Endothelial cell of umbilical vein (primary cell): ENCODE results near the gene EPAS1. TPM values are rescaled to one million over a fixed set of nuclear protein-coding genes. Genes with fewer than 3 reads are reported as not detected.

Source experiments
- BruUV-seq: library from RNA; stranded (reverse); fragments of 400-500 nt; replicated peaks from 2 replicates; lab custom pipeline; 2021; lab: Mats Ljungman, UMichigan
- CTCF ChIA-PET: fragments of 300-600, 350-600 bp; sonication (Branson Sonifier 250); formaldehyde crosslinking; loops from one replicate; lab custom pipeline; 2021; ENCODE audit warnings: antibody characterized with exemption, inconsistent platforms; lab: Charles Lee
- POLR2A ChIA-PET: fragments of 300-600, 350-600 bp; sonication (Branson Sonifier 250); formaldehyde crosslinking; loops from one replicate; lab custom pipeline; 2021; ENCODE audit warnings: antibody characterized with exemption, inconsistent platforms; lab: Charles Lee
- DNase-seq: peaks from one replicate; pipeline ENCODE4 v3.0.0-alpha.2; 2011; ENCODE audit warnings: low read depth, low spot score
- FAIRE-seq: peaks from 2 replicates; lab custom pipeline; 2011; peaks lifted over from hg19 to GRCh38; lab: Jason Lieb, UNC
- H2AFZ ChIP-seq: 2 replicates; pipeline ENCODE4 v1.6.0; 2012; ENCODE audit warnings: low read depth, low read length, control low read depth, inconsistent platforms
- H3K27ac ChIP-seq: 2 replicates; pipeline ENCODE4 v1.5.1; 2011; ENCODE audit warnings: low read depth, mild to moderate bottlenecking, control low read depth, low read length, moderate library complexity; ENCODE audit not compliant: insufficient read depth
- H3K27me3 ChIP-seq, 2 experiments: 2 replicates each; pipeline versions ENCODE4 v1.6.0 to v1.6.1; 2011; ENCODE audit warnings: low read length in 2 of 2, mixed read lengths in 1 of 2; ENCODE audit not compliant: control insufficient read depth in 2 of 2, insufficient read depth in 2 of 2
- H3K36me3 ChIP-seq, 2 experiments: 2 replicates in 1 of 2; 3 replicates in 1 of 2; pipeline ENCODE4 v1.5.1; 2011; ENCODE audit warnings: low read length in 2 of 2, mild to moderate bottlenecking in 1 of 2, moderate library complexity in 1 of 2; ENCODE audit not compliant: control insufficient read depth in 2 of 2, insufficient read depth in 2 of 2; ENCODE audit errors: extremely low read depth in 1 of 2
- H3K4me1 ChIP-seq: 3 replicates; pipeline ENCODE4 v1.5.1; 2011; ENCODE audit warnings: mild to moderate bottlenecking, low read length; ENCODE audit not compliant: control insufficient read depth, insufficient read depth; ENCODE audit errors: extremely low read depth
- H3K4me2 ChIP-seq: 2 replicates; pipeline ENCODE4 v1.6.1; 2011; ENCODE audit warnings: low read length, control low read depth, mixed read lengths; ENCODE audit not compliant: insufficient read depth
- H3K4me3 ChIP-seq, 3 experiments: fragments of 200-600 bp in 1 of 3; sonication (generic), shearing (Covaris generic) in 1 of 3; replicated peaks in 1 of 3; 2 replicates each; pipeline ENCODE4 v1.5.1; 2011 to 2016; ENCODE audit warnings: control low read depth in 3 of 3, low read length in 3 of 3, mild to moderate bottlenecking in 2 of 3, inconsistent platforms in 1 of 3, low read depth in 1 of 3, moderate library complexity in 1 of 3; ENCODE audit not compliant: insufficient read depth in 1 of 3
- H3K79me2 ChIP-seq: 2 replicates; pipeline ENCODE4 v1.6.0; 2012; ENCODE audit warnings: low read length, inconsistent platforms; ENCODE audit not compliant: control insufficient read depth, insufficient read depth
- H3K9ac ChIP-seq: replicated peaks from 2 replicates; pipeline ENCODE3; 2011; ENCODE audit warnings: low read length, control low read depth; ENCODE audit not compliant: insufficient read depth; ENCODE audit errors: extremely low read depth
- H3K9me1 ChIP-seq: replicated peaks from 3 replicates; pipeline ENCODE4 v1.6.0; 2011; ENCODE audit warnings: mild to moderate bottlenecking, low read length; ENCODE audit not compliant: control insufficient read depth, insufficient read depth; ENCODE audit errors: extremely low read depth
- H3K9me3 ChIP-seq: replicated peaks from 2 replicates; pipeline ENCODE4 v1.5.1; 2012; ENCODE audit warnings: low read length, inconsistent platforms; ENCODE audit not compliant: control insufficient read depth, insufficient read depth
- H4K20me1 ChIP-seq: replicated peaks from 2 replicates; pipeline ENCODE3; 2011; ENCODE audit warnings: mild to moderate bottlenecking, low read length; ENCODE audit not compliant: control insufficient read depth, insufficient read depth; ENCODE audit errors: extremely low read depth
- EZH2 ChIP-seq: IDR thresholded peaks from 2 replicates; pipeline ENCODE4 v1.6.1; 2012; ENCODE audit warnings: borderline replicate concordance, low read depth, mild to moderate bottlenecking, moderate library complexity, low read length, inconsistent platforms; ENCODE audit not compliant: severe bottlenecking
- FOS ChIP-seq: IDR thresholded peaks from 2 replicates; pipeline ENCODE4 v1.6.1; 2011; ENCODE audit warnings: mild to moderate bottlenecking, low read length, moderate library complexity, borderline replicate concordance; ENCODE audit not compliant: insufficient read depth
- GATA2 ChIP-seq: IDR thresholded peaks from 2 replicates; pipeline ENCODE4 v1.7.0; 2011; ENCODE audit warnings: low read depth, mild to moderate bottlenecking, moderate library complexity, mixed read lengths, low read length; ENCODE audit not compliant: insufficient read length, insufficient read depth
- JUN ChIP-seq: IDR thresholded peaks from 2 replicates; pipeline ENCODE4 v1.6.1; 2011; ENCODE audit warnings: borderline replicate concordance, low read depth; ENCODE audit not compliant: insufficient read length, insufficient read depth
- MAX ChIP-seq: IDR thresholded peaks from 2 replicates; pipeline ENCODE4 v1.6.1; 2011; ENCODE audit not compliant: insufficient read depth, insufficient read length
- MYC ChIP-seq: IDR thresholded peaks from one replicate; pipeline ENCODE4 v1.6.1; 2011; ENCODE audit warnings: mild to moderate bottlenecking, low read depth, low read length
- POLR2A ChIP-seq: IDR thresholded peaks from 2 replicates; pipeline ENCODE4 v1.6.1; 2012; ENCODE audit warnings: low read depth, mild to moderate bottlenecking, control low read depth, low read length
- POLR2AphosphoS5 ChIP-seq: IDR thresholded peaks from 2 replicates; pipeline ENCODE4 v1.6.1; 2012; ENCODE audit warnings: low read depth, mild to moderate bottlenecking, control low read depth, low read length, moderate library complexity; ENCODE audit not compliant: insufficient read depth
- dilution Hi-C: fragments of 300-500 bp; cut with MboI; formaldehyde crosslinking; loops from one replicate; pipeline ENCODE4 v1.15.0; 2019; ENCODE audit warnings: low sequenced_read_pairs; ENCODE audit not compliant: extremely low pct_ligation_motif_present
- intact Hi-C: fragments of 100-400 bp; cut with micrococcal nuclease; formaldehyde crosslinking; loops from one replicate; pipeline ENCODE4 v1.10.0; 2022
- polyA plus RNA-seq, 4 experiments: library from polyadenylated mRNA; depleted of rRNA in 3 of 4; stranded (reverse) in 3 of 4; unstranded in 1 of 4; fragments of >200 nt; gene quantifications; 2 replicates each; pipeline versions ENCODE4 v1.2.1 to v1.2.3, GENCODE V29; 2011 to 2012; ENCODE audit warnings: missing spikeins in 1 of 4
- total RNA-seq: library from RNA; stranded (reverse); gene quantifications from 2 replicates; pipeline ENCODE4 v1.2.3, GENCODE V29; 2021
- TF ChIP-seq, protein P1 (sequence below), 2 donors: IDR thresholded peaks; 1 replicate in 1 of 2; 2 replicates in 1 of 2; pipeline ENCODE4 v1.5.1; 2011; ENCODE audit warnings: low read length in 2 of 2, mild to moderate bottlenecking in 2 of 2, moderate library complexity in 2 of 2, control low read depth in 1 of 2, inconsistent platforms in 1 of 2, low read depth in 1 of 2; ENCODE audit not compliant: insufficient read depth in 1 of 2; ENCODE audit errors: extremely low read depth in 1 of 2

The EPAS1 gene
- total and polyA plus RNA-seq, 2 donors (not counting 3 experiments of a cell fraction or from before 2014, with no cell fraction given), result 229 to 374 TPM

- no peak overlapping the region for H3K9ac ChIP-seq
- peaks cover 10% of the 10 kb centered on the region for H3K4me1 ChIP-seq
- peaks cover 61% of the 10 kb centered on the region for H3K79me2 ChIP-seq
- H3K9me1 ChIP-seq, result no peaks in the 10 kb centered on the region
- H3K4me2 ChIP-seq, result no peak overlapping the region
- no peak overlapping the region for H3K4me3 ChIP-seq
- TF ChIP-seq MYC (no peak), GATA2 (no peak), EZH2 (no peak), POLR2AphosphoS5 (no peak), FOS (no peak), POLR2A (no peak), MAX (no peak), JUN (no peak)
- TF ChIP-seq, protein P1, sequence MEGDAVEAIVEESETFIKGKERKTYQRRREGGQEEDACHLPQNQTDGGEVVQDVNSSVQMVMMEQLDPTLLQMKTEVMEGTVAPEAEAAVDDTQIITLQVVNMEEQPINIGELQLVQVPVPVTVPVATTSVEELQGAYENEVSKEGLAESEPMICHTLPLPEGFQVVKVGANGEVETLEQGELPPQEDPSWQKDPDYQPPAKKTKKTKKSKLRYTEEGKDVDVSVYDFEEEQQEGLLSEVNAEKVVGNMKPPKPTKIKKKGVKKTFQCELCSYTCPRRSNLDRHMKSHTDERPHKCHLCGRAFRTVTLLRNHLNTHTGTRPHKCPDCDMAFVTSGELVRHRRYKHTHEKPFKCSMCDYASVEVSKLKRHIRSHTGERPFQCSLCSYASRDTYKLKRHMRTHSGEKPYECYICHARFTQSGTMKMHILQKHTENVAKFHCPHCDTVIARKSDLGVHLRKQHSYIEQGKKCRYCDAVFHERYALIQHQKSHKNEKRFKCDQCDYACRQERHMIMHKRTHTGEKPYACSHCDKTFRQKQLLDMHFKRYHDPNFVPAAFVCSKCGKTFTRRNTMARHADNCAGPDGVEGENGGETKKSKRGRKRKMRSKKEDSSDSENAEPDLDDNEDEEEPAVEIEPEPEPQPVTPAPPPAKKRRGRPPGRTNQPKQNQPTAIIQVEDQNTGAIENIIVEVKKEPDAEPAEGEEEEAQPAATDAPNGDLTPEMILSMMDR (IDR thresholded peaks at IDR 0.05; ENCODE audit: extremely low read depth in 1 of 2, insufficient read depth in 1 of 2, low read depth in 1 of 2, low read length in 2 of 2), result no peak
- dilution Hi-C loops, result no loop called here
- H3K27me3 ChIP-seq, result no peaks in the 10 kb centered on the region
- H3K27ac ChIP-seq, result no peak overlapping the region
- ChIA-PET POLR2A (no interaction called here), CTCF (interaction anchor here (1.3 kb wide), 1 partner anchor 13 kb away, joined by 3 read pairs; no protein-coding TSS in a partner anchor)
- intact Hi-C loops, result no loop called here
- no peaks in the 10 kb centered on the region for H3K9me3 ChIP-seq
- BruUV-seq, result no TSS peak
- peaks cover 2% of the 10 kb centered on the region for H4K20me1 ChIP-seq
- DNase-seq, result no peak
- H3K36me3 ChIP-seq, result no peaks in the 10 kb centered on the region
- no peak for FAIRE-seq
- H2AFZ ChIP-seq, result no peak overlapping the region
Measured at GRCh38 chr2:46340740-46341420, 43.7 kb downstream of the EPAS1 start.
